Measurements from ENCODE around the gene MUSTN1. TPM values are rescaled to one million over a fixed set of nuclear protein-coding genes. Genes with fewer than 3 reads are reported as not detected.

Gene MUSTN1
- total and polyA plus RNA-seq, 2 experiments from 2014 or later = 1.2 to 1.4 TPM

DNA sequence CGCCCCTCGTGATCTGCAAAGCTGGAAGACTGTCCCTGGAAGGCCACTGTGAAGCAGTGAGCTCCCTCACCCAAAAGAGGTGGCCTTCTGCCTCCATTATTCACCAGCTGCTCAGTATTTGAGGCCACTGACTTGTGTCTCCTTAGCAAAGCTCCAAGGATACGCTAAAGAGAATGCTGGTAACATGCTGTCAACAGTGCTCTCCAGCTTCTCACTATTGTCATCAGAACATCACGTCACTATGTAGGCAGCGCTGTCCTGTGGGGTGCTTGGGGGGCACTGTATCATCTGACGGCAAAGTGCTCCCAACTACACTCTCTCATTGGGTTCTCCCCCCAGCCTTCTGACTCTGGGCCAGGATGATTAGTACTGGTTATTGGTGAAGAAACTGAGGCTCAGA lies 18.6 kb downstream of the MUSTN1 start:
- no peak overlapping the region for H3K27ac Mint-ChIP-seq
- no peak for TF ChIP-seq ZNF114 (CRISPR knock-in tag; IDR thresholded peaks at IDR 0.05)
- TF ChIP-seq ZNF331 (CRISPR knock-in tag; IDR thresholded peaks at IDR 0.05; ENCODE audit: low read depth) = no peak
- no peak for TF ChIP-seq CREB1 (CRISPR knock-in tag; IDR thresholded peaks at IDR 0.05; ENCODE audit: low read depth)
- TF ChIP-seq EZH2phosphoT487 (IDR thresholded peaks at IDR 0.05; ENCODE audit: unreplicated experiment) = no peak
- TF ChIP-seq, protein P1, sequence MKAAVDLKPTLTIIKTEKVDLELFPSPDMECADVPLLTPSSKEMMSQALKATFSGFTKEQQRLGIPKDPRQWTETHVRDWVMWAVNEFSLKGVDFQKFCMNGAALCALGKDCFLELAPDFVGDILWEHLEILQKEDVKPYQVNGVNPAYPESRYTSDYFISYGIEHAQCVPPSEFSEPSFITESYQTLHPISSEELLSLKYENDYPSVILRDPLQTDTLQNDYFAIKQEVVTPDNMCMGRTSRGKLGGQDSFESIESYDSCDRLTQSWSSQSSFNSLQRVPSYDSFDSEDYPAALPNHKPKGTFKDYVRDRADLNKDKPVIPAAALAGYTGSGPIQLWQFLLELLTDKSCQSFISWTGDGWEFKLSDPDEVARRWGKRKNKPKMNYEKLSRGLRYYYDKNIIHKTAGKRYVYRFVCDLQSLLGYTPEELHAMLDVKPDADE (IDR thresholded peaks at IDR 0.05) = no peak
- TF ChIP-seq, protein P2, sequence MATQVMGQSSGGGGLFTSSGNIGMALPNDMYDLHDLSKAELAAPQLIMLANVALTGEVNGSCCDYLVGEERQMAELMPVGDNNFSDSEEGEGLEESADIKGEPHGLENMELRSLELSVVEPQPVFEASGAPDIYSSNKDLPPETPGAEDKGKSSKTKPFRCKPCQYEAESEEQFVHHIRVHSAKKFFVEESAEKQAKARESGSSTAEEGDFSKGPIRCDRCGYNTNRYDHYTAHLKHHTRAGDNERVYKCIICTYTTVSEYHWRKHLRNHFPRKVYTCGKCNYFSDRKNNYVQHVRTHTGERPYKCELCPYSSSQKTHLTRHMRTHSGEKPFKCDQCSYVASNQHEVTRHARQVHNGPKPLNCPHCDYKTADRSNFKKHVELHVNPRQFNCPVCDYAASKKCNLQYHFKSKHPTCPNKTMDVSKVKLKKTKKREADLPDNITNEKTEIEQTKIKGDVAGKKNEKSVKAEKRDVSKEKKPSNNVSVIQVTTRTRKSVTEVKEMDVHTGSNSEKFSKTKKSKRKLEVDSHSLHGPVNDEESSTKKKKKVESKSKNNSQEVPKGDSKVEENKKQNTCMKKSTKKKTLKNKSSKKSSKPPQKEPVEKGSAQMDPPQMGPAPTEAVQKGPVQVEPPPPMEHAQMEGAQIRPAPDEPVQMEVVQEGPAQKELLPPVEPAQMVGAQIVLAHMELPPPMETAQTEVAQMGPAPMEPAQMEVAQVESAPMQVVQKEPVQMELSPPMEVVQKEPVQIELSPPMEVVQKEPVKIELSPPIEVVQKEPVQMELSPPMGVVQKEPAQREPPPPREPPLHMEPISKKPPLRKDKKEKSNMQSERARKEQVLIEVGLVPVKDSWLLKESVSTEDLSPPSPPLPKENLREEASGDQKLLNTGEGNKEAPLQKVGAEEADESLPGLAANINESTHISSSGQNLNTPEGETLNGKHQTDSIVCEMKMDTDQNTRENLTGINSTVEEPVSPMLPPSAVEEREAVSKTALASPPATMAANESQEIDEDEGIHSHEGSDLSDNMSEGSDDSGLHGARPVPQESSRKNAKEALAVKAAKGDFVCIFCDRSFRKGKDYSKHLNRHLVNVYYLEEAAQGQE (IDR thresholded peaks at IDR 0.05; ENCODE audit: unreplicated experiment) = no peak
- no peak for TF ChIP-seq STAT1 (IDR thresholded peaks at IDR 0.05; ENCODE audit: unreplicated experiment)
- TF ChIP-seq, protein P3, sequence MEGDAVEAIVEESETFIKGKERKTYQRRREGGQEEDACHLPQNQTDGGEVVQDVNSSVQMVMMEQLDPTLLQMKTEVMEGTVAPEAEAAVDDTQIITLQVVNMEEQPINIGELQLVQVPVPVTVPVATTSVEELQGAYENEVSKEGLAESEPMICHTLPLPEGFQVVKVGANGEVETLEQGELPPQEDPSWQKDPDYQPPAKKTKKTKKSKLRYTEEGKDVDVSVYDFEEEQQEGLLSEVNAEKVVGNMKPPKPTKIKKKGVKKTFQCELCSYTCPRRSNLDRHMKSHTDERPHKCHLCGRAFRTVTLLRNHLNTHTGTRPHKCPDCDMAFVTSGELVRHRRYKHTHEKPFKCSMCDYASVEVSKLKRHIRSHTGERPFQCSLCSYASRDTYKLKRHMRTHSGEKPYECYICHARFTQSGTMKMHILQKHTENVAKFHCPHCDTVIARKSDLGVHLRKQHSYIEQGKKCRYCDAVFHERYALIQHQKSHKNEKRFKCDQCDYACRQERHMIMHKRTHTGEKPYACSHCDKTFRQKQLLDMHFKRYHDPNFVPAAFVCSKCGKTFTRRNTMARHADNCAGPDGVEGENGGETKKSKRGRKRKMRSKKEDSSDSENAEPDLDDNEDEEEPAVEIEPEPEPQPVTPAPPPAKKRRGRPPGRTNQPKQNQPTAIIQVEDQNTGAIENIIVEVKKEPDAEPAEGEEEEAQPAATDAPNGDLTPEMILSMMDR (conservative IDR thresholded peaks at IDR 0.05; ENCODE audit: low read depth in 2 of 2) = no peak
- no peak for TF ChIP-seq JUNB (IDR thresholded peaks at IDR 0.05; ENCODE audit: unreplicated experiment)
- TF ChIP-seq, protein P4, sequence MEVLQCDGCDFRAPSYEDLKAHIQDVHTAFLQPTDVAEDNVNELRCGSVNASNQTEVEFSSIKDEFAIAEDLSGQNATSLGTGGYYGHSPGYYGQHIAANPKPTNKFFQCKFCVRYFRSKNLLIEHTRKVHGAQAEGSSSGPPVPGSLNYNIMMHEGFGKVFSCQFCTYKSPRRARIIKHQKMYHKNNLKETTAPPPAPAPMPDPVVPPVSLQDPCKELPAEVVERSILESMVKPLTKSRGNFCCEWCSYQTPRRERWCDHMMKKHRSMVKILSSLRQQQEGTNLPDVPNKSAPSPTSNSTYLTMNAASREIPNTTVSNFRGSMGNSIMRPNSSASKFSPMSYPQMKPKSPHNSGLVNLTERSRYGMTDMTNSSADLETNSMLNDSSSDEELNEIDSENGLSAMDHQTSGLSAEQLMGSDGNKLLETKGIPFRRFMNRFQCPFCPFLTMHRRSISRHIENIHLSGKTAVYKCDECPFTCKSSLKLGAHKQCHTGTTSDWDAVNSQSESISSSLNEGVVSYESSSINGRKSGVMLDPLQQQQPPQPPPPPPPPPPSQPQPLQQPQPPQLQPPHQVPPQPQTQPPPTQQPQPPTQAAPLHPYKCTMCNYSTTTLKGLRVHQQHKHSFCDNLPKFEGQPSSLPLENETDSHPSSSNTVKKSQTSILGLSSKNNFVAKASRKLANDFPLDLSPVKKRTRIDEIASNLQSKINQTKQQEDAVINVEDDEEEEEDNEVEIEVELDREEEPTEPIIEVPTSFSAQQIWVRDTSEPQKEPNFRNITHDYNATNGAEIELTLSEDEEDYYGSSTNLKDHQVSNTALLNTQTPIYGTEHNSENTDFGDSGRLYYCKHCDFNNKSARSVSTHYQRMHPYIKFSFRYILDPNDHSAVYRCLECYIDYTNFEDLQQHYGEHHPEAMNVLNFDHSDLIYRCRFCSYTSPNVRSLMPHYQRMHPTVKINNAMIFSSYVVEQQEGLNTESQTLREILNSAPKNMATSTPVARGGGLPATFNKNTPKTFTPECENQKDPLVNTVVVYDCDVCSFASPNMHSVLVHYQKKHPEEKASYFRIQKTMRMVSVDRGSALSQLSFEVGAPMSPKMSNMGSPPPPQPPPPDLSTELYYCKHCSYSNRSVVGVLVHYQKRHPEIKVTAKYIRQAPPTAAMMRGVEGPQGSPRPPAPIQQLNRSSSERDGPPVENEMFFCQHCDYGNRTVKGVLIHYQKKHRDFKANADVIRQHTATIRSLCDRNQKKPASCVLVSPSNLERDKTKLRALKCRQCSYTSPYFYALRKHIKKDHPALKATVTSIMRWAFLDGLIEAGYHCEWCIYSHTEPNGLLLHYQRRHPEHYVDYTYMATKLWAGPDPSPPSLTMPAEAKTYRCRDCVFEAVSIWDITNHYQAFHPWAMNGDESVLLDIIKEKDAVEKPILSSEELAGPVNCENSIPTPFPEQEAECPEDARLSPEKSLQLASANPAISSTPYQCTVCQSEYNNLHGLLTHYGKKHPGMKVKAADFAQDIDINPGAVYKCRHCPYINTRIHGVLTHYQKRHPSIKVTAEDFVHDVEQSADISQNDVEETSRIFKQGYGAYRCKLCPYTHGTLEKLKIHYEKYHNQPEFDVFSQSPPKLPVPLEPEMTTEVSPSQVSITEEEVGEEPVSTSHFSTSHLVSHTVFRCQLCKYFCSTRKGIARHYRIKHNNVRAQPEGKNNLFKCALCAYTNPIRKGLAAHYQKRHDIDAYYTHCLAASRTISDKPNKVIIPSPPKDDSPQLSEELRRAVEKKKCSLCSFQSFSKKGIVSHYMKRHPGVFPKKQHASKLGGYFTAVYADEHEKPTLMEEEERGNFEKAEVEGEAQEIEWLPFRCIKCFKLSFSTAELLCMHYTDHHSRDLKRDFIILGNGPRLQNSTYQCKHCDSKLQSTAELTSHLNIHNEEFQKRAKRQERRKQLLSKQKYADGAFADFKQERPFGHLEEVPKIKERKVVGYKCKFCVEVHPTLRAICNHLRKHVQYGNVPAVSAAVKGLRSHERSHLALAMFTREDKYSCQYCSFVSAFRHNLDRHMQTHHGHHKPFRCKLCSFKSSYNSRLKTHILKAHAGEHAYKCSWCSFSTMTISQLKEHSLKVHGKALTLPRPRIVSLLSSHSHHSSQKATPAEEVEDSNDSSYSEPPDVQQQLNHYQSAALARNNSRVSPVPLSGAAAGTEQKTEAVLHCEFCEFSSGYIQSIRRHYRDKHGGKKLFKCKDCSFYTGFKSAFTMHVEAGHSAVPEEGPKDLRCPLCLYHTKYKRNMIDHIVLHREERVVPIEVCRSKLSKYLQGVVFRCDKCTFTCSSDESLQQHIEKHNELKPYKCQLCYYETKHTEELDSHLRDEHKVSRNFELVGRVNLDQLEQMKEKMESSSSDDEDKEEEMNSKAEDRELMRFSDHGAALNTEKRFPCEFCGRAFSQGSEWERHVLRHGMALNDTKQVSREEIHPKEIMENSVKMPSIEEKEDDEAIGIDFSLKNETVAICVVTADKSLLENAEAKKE (CRISPR knock-in tag; IDR thresholded peaks at IDR 0.05) = no peak
- TF ChIP-seq NANOG (IDR thresholded peaks at IDR 0.05; ENCODE audit: borderline replicate concordance) = no peak
- no peak for TF ChIP-seq POLR2AphosphoS5 (IDR thresholded peaks at IDR 0.05; ENCODE audit: low read depth)
- TF ChIP-seq EZH2 (IDR thresholded peaks at IDR 0.05; ENCODE audit: low read depth, unreplicated experiment) = no peak

More for the DNA sequence above, 18.6 kb downstream of the MUSTN1 start:
- H3K4me1 ChIP-seq (ENCODE audit: insufficient read depth) = peaks cover 7% of the 10 kb centered on the region; the same call in 1 of the 2 replicates
- peaks cover 18% of the 10 kb centered on the region for H3K4me1 Mint-ChIP-seq
- H3K27me3 Mint-ChIP-seq (ENCODE audit: insufficient read depth, low read depth, poor library complexity) = peaks cover 18% of the 10 kb centered on the region
- DNase-seq (ENCODE audit: low spot score) = no peak
- no peaks in the 10 kb centered on the region for H3K27me3 ChIP-seq (ENCODE audit: insufficient read depth)
- no peak overlapping the region for H2AFZ ChIP-seq
- H3F3A ChIP-seq (replicated peaks; ENCODE audit: low read depth) = no peaks in the 10 kb centered on the region
- no peaks in the 10 kb centered on the region for H3K36me3 ChIP-seq (ENCODE audit: insufficient read depth)
- no peaks in the 10 kb centered on the region for H3K36me3 Mint-ChIP-seq (ENCODE audit: low read depth)
- H3K4me3 Mint-ChIP-seq = no peak overlapping the region
- H3K9me2 ChIP-seq (ENCODE audit: insufficient read depth) = no peaks in the 10 kb centered on the region
- H3K4me3 ChIP-seq = no peak overlapping the region
- H3K4me2 ChIP-seq = no peak overlapping the region
- no peaks in the 10 kb centered on the region for H3K79me2 ChIP-seq (replicated peaks; ENCODE audit: insufficient read depth)
- H3K9me3 Mint-ChIP-seq = no peaks in the 10 kb centered on the region; the same call in 1 of the 3 replicates
- H3K27ac ChIP-seq (ENCODE audit: low read depth) = no peak overlapping the region
- ATAC-seq = no peak
- no peaks in the 10 kb centered on the region for H4K20me1 ChIP-seq (replicated peaks; ENCODE audit: insufficient read depth)

Measured in GM23338 (cell line).